Upper lobe of left lung (tissue), 4 donors: ENCODE measurements around the gene AKAP8L.

Experiments
- CTCF ChIP-seq, 6 experiments: fragments of 450-650 bp in 4 of 6; fragments of 200-600 bp in 2 of 6; sonication (generic) in 2 of 6; IDR thresholded peaks; one replicate each; pipeline ENCODE4 v1.5.1; 2016 to 2019; ENCODE audit warnings: antibody characterized with exemption in 6 of 6
- POLR2AphosphoS5 ChIP-seq, 2 donors: sonication (generic); formaldehyde crosslinking; IDR thresholded peaks; one replicate each; pipeline ENCODE4 v1.5.1; 2017; ENCODE audit warnings: antibody characterized with exemption in 2 of 2

GRCh38 chr19:15432629-15433518 is 14.1 kb upstream of the AKAP8L start:
- peak in 2 of 6 experiments; percentile 9 to 48 for TF ChIP-seq CTCF (IDR thresholded peaks at IDR 0.05)
- peak; percentile 48 to 54 for TF ChIP-seq POLR2AphosphoS5 (IDR thresholded peaks at IDR 0.05)
